ENCODE measurements around the gene COG3. TPM values are rescaled to one million over a fixed set of nuclear protein-coding genes. Genes with fewer than 3 reads are reported as not detected.
A peak's percentile ranks its signal among the peaks of the same experiment; 100 is the strongest.

The COG3 gene
- total RNA-seq, 1 donor from 2014 or later: 29.6 TPM

- H3K27ac Mint-ChIP-seq: no peak overlapping the region
- H3K27me3 Mint-ChIP-seq: no peaks in the 10 kb centered on the region
- H3K9me3 Mint-ChIP-seq (ENCODE audit: low read depth): no peaks in the 10 kb centered on the region
- DNase-seq (ENCODE audit: low spot score, unreplicated experiment): no peak
- no peaks in the 10 kb centered on the region for H3K4me1 Mint-ChIP-seq (ENCODE audit: low read depth)
- no peak for TF ChIP-seq CTCF (IDR thresholded peaks at IDR 0.05; ENCODE audit: unreplicated experiment)
- peaks cover 19% of the 10 kb centered on the region for H3K36me3 Mint-ChIP-seq (ENCODE audit: insufficient read depth)
- no peak overlapping the region for H3K4me3 Mint-ChIP-seq (ENCODE audit: low read depth)
Measured at GRCh38 chr13:45492538-45492937, 27.8 kb downstream of the COG3 start.

GRCh38 chr13:45496942-45497341 lies 32.2 kb downstream of the COG3 start:
- TF ChIP-seq CTCF (IDR thresholded peaks at IDR 0.05; ENCODE audit: unreplicated experiment): no peak
- no peaks in the 10 kb centered on the region for H3K27me3 Mint-ChIP-seq

GRCh38 chr13:45500492-45501174 lies 35.9 kb downstream of the COG3 start:
- Mint-ChIP-seq H3K4me1 (ENCODE audit: low read depth) (no peaks in the 10 kb centered on the region), H3K27ac (peak overlapping the region; percentile 51), H3K9me3 (ENCODE audit: low read depth) (peaks cover 7% of the 10 kb centered on the region), H3K27me3 (no peaks in the 10 kb centered on the region), H3K4me3 (ENCODE audit: low read depth) (no peak overlapping the region), H3K36me3 (ENCODE audit: insufficient read depth) (peaks cover 35% of the 10 kb centered on the region)
- no peak for TF ChIP-seq CTCF (IDR thresholded peaks at IDR 0.05; ENCODE audit: unreplicated experiment)
- no peak for DNase-seq (ENCODE audit: low spot score, unreplicated experiment)

More at GRCh38 chr13:45496942-45497341, 32.2 kb downstream of the COG3 start:
- H3K9me3 Mint-ChIP-seq (ENCODE audit: low read depth): peaks cover 7% of the 10 kb centered on the region
- peaks cover 30% of the 10 kb centered on the region for H3K36me3 Mint-ChIP-seq (ENCODE audit: insufficient read depth)
- no peak overlapping the region for H3K27ac Mint-ChIP-seq
- no peak for DNase-seq (ENCODE audit: low spot score, unreplicated experiment)
- no peaks in the 10 kb centered on the region for H3K4me1 Mint-ChIP-seq (ENCODE audit: low read depth)
- no peak overlapping the region for H3K4me3 Mint-ChIP-seq (ENCODE audit: low read depth)

- peak overlapping the region; percentile 51 for H3K27ac Mint-ChIP-seq
- DNase-seq (ENCODE audit: low spot score, unreplicated experiment): no peak
- H3K4me1 Mint-ChIP-seq (ENCODE audit: low read depth): no peaks in the 10 kb centered on the region
- no peaks in the 10 kb centered on the region for H3K27me3 Mint-ChIP-seq
- no peak overlapping the region for H3K4me3 Mint-ChIP-seq (ENCODE audit: low read depth)
- peaks cover 37% of the 10 kb centered on the region for H3K36me3 Mint-ChIP-seq (ENCODE audit: insufficient read depth)
- TF ChIP-seq CTCF (IDR thresholded peaks at IDR 0.05; ENCODE audit: unreplicated experiment): no peak
- H3K9me3 Mint-ChIP-seq (ENCODE audit: low read depth): peaks cover 7% of the 10 kb centered on the region
Measured at GRCh38 chr13:45501175-45501526, 36.4 kb downstream of the COG3 start.

- Mint-ChIP-seq H3K36me3 (ENCODE audit: insufficient read depth) (peaks cover 25% of the 10 kb centered on the region), H3K4me3 (ENCODE audit: low read depth) (no peak overlapping the region), H3K4me1 (ENCODE audit: low read depth) (peaks cover 2% of the 10 kb centered on the region), H3K9me3 (ENCODE audit: low read depth) (peaks cover 5% of the 10 kb centered on the region), H3K27ac (no peak overlapping the region), H3K27me3 (no peaks in the 10 kb centered on the region)
- TF ChIP-seq CTCF (IDR thresholded peaks at IDR 0.05; ENCODE audit: unreplicated experiment): no peak
- no peak for DNase-seq (ENCODE audit: low spot score, unreplicated experiment)
Measured at GRCh38 chr13:45503658-45504057, 38.9 kb downstream of the COG3 start.

Measured in progenitor cell of endocrine pancreas (in vitro differentiated cells).